HCT116 (cell line): ENCODE measurements around the gene ANKRD6.

Experiments
- CTCF ChIP-seq, 3 experiments: fragments of 200-600 bp in 1 of 3; sonication (generic) in 1 of 3; IDR thresholded peaks in 2 of 3; conservative IDR thresholded peaks in 1 of 3; 2 replicates each; pipeline ENCODE4 v1.5.1; 2012 to 2017; ENCODE audit warnings: low read depth in 2 of 3, low read length in 2 of 3, antibody characterized with exemption in 1 of 3, borderline replicate concordance in 1 of 3, control low read depth in 1 of 3, mild to moderate bottlenecking in 1 of 3, mixed read lengths in 1 of 3, mixed run types in 1 of 3, moderate library complexity in 1 of 3; ENCODE audit not compliant: insufficient read depth in 1 of 3
- EZH2 ChIP-seq: fragments of 200-600 bp; sonication (generic); IDR thresholded peaks from 2 replicates; pipeline ENCODE4 v1.6.1; 2017; ENCODE audit warnings: antibody characterized with exemption, mixed run types
- POLR2A ChIP-seq: IDR thresholded peaks from 2 replicates; pipeline ENCODE4 v1.7.0; 2011; ENCODE audit warnings: borderline replicate concordance; ENCODE audit not compliant: insufficient read depth, insufficient read length; ENCODE audit errors: extremely low read depth
- POLR2AphosphoS5 ChIP-seq: IDR thresholded peaks from 2 replicates; pipeline ENCODE4 v1.6.1; 2011; ENCODE audit warnings: mild to moderate bottlenecking, low read depth, low read length, moderate library complexity
- RAD21 ChIP-seq: IDR thresholded peaks from 2 replicates; pipeline ENCODE4 v1.6.1; 2012; ENCODE audit warnings: low read depth, mild to moderate bottlenecking
- YY1 ChIP-seq: IDR thresholded peaks from 2 replicates; pipeline ENCODE4 v1.6.1; 2011; ENCODE audit warnings: low read length, low read depth, moderate library complexity, mild to moderate bottlenecking; ENCODE audit not compliant: insufficient replicate concordance; ENCODE audit errors: extremely low read depth
- TF ChIP-seq, protein P1 (sequence below): IDR thresholded peaks from 2 replicates; pipeline ENCODE4 v1.6.1; 2012
- TF ChIP-seq, protein P2 (sequence below): IDR thresholded peaks from 2 replicates; pipeline ENCODE4 v1.6.1; 2012

- no peak for TF ChIP-seq CTCF (IDR thresholded peaks at IDR 0.05 in 2 of 3, conservative IDR thresholded peaks at IDR 0.05 in 1 of 3; ENCODE audit: borderline replicate concordance in 1 of 3, insufficient read depth in 1 of 3, low read depth in 2 of 3, low read length in 2 of 3)
- no peak for TF ChIP-seq POLR2AphosphoS5
- TF ChIP-seq EZH2: no peak
- no peak for TF ChIP-seq POLR2A
- TF ChIP-seq, protein P1, sequence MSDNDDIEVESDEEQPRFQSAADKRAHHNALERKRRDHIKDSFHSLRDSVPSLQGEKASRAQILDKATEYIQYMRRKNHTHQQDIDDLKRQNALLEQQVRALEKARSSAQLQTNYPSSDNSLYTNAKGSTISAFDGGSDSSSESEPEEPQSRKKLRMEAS: no peak
- TF ChIP-seq YY1: no peak
- TF ChIP-seq, protein P2, sequence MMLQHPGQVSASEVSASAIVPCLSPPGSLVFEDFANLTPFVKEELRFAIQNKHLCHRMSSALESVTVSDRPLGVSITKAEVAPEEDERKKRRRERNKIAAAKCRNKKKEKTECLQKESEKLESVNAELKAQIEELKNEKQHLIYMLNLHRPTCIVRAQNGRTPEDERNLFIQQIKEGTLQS: no peak
- no peak for TF ChIP-seq RAD21
Measured at GRCh38 chr6:89410788-89411144, 22.2 kb upstream of the ANKRD6 start.
